ENCODE results near the gene CCT5. TPM values are rescaled to one million over a fixed set of nuclear protein-coding genes. Genes with fewer than 3 reads are reported as not detected.
"Not testable (repeated sequence)": the region's sequence is repeated elsewhere in the genome, so short reads cannot be mapped to it uniquely, and the experiment has no call there.

The CCT5 gene
- total RNA-seq, 2 donors from 2014 or later = 110 to 135 TPM

DNA sequence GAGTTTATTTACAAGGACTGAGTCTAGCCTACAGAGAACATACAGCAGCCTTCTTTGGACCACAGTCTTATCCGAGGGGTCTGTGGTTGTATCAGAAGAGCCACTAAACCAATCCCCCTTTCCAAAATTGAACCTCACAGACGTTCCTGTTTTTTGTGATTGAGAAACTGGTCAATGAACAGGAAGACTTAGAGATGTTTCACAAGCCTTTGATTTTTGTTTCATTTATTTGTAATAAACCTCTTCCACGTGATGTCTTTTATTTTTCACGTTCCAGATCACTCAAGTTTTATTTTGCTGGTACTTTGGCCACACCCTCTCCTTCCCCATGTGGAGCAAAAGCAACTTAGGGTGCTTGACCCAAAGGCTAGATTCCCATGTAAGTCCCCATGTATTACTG lies 16.1 kb downstream of the CCT5 start:
- TF ChIP-seq, protein P1, sequence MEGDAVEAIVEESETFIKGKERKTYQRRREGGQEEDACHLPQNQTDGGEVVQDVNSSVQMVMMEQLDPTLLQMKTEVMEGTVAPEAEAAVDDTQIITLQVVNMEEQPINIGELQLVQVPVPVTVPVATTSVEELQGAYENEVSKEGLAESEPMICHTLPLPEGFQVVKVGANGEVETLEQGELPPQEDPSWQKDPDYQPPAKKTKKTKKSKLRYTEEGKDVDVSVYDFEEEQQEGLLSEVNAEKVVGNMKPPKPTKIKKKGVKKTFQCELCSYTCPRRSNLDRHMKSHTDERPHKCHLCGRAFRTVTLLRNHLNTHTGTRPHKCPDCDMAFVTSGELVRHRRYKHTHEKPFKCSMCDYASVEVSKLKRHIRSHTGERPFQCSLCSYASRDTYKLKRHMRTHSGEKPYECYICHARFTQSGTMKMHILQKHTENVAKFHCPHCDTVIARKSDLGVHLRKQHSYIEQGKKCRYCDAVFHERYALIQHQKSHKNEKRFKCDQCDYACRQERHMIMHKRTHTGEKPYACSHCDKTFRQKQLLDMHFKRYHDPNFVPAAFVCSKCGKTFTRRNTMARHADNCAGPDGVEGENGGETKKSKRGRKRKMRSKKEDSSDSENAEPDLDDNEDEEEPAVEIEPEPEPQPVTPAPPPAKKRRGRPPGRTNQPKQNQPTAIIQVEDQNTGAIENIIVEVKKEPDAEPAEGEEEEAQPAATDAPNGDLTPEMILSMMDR (IDR thresholded peaks at IDR 0.05) = no peak
- no peak overlapping the region for H3K27ac ChIP-seq
- peaks cover 21% of the 10 kb centered on the region for H3K36me3 ChIP-seq
- ATAC-seq (ENCODE audit: insufficient number of reproducible peaks, low FRiP score, low read depth) (no peak), DNase-seq (ENCODE audit: low spot score) (no peak)
- no peaks in the 10 kb centered on the region for H3K27me3 ChIP-seq (replicated peaks; ENCODE audit: insufficient read depth)
- no peaks in the 10 kb centered on the region for H3K9me3 ChIP-seq
- no peaks in the 10 kb centered on the region for H3K4me1 ChIP-seq (ENCODE audit: control insufficient read depth in 1 of 2, low read depth in 2 of 2)
- H3K4me3 ChIP-seq = no peak overlapping the region

DNA sequence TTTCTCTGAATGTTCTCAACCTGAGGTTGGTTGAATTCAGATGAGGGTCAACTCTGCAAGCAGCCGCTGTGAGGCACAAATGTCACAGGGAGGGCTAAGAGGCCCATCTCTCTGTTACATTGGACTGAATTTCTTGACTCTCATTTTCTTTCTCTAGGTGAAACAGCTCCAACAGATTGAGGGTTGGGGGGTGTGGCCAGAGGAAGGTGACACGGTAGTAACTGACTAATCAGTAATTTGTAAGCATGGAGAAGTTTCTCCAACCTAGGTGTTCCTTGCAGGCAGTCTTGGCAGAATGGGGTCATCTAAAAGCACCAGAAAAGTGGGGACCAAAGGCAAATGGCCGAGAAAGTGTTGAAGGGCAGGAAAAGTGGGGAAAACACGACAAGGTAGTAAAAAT lies 16.8 kb downstream of the CCT5 start:
- no peaks in the 10 kb centered on the region for H3K9me3 ChIP-seq
- TF ChIP-seq, protein P1 (IDR thresholded peaks at IDR 0.05) = no peak
- DNase-seq (ENCODE audit: low spot score) = no peak
- H3K27ac ChIP-seq = no peak overlapping the region
- no peaks in the 10 kb centered on the region for H3K27me3 ChIP-seq (replicated peaks; ENCODE audit: insufficient read depth)
- H3K36me3 ChIP-seq = peaks cover 21% of the 10 kb centered on the region
- H3K4me3 ChIP-seq = no peak overlapping the region
- no peaks in the 10 kb centered on the region for H3K4me1 ChIP-seq (ENCODE audit: control insufficient read depth in 1 of 2, low read depth in 2 of 2)
- ATAC-seq (ENCODE audit: insufficient number of reproducible peaks, low FRiP score, low read depth) = no peak

DNA sequence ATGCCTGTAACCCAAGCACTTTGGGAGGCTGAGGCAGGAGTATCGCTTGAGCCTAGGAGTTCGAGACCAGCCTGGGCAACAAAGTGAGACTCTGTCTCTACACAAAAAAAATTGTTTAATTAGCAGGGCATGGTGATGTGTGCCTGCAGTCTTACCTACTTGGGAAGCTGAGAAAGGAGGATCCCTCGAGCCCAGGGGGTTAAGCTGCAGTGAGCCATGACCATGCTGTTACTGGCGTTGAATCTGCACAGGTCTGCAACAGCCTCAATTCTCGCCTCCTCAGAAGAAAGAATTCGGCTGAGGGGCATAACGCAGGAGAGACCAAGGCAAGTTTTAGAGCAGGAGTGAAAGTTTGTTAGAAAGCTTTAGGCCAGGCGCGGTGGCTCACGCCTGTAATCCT lies 18.0 kb downstream of the CCT5 start:
- Histone ChIP-seq H3K4me1 (ENCODE audit: control insufficient read depth in 1 of 2, low read depth in 2 of 2) (no peaks in the 10 kb centered on the region), H3K4me3 (no peak overlapping the region), H3K27me3 (replicated peaks; ENCODE audit: insufficient read depth) (no peaks in the 10 kb centered on the region), H3K27ac (no peak overlapping the region), H3K9me3 (no peaks in the 10 kb centered on the region), H3K36me3 (peaks cover 13% of the 10 kb centered on the region)
- no peak for ATAC-seq (ENCODE audit: insufficient number of reproducible peaks, low FRiP score, low read depth)
- no peak for DNase-seq (ENCODE audit: low spot score)
- TF ChIP-seq, protein P1 (IDR thresholded peaks at IDR 0.05) = no peak

DNA sequence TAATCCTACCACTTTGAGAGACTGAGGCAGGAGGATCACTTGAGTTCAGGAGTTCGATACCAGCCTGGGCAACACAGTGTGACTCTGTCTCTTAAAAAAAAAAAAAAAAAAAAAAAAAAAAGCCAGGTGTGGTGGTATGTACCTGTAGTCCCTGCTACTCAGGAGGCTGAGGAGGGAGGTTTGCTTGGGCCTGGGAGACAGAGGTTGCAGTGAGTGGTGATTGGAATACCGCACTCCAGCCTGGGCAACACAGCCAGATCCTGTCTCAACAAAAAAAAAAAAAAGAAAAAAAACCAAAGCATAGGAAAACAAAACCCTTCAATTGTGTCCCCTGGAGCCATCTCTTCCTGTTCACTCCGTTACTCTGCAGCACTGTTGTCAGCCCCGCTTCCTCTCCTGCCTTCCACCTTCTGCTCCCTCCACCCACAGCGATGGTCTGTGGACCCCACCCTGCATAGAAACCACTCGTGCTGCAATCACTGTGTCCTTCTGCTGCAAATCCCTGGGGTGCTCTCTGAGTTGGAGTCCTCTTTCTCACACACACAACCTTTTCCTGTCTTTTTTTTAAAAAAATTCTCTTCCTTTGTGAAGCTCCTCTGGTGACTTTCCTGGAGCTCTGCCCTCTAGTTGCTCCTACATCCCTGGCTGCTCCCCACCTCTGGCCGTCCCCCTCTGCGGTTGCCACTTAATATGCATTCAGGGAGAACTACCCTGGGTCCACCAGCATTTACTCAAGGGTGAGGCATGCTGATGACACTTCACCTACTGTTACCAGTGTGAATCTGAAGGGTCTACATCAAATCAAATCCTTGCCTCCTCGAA lies 22.2 kb downstream of the CCT5 start:
- Histone ChIP-seq H3K27me3 (replicated peaks; ENCODE audit: insufficient read depth) (no peaks in the 10 kb centered on the region), H3K4me1 (ENCODE audit: control insufficient read depth in 1 of 2, low read depth in 2 of 2) (no peaks in the 10 kb centered on the region), H3K4me3 (no peak overlapping the region), H3K27ac (no peak overlapping the region), H3K36me3 (no peaks in the 10 kb centered on the region), H3K9me3 (no peaks in the 10 kb centered on the region)
- ATAC-seq (ENCODE audit: insufficient number of reproducible peaks, low FRiP score, low read depth) (no peak), DNase-seq (ENCODE audit: low spot score) (no peak)
- TF ChIP-seq, protein P1 (IDR thresholded peaks at IDR 0.05) = no peak

DNA sequence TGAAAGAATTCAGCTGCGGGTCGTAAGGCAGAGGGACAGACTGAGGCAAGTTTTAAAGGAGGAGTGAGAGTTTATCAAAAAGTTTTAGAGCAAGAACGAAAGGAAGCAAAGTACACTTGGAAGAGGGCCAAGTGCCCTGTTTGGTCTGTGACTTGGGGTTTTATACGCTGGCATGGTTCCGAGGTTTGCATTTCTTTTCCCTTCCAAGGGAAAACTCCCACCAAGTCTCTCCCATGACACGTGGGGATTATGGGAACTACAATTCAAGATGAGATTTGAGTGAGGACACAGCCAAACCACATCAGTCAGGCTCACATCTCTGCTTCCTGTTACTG lies 22.8 kb downstream of the CCT5 start:
- not testable (repeated sequence) for H3K27ac ChIP-seq; H3K4me3 ChIP-seq; H3K4me1 ChIP-seq (ENCODE audit: control insufficient read depth in 1 of 2, low read depth in 2 of 2); H3K36me3 ChIP-seq; ATAC-seq (ENCODE audit: insufficient number of reproducible peaks, low FRiP score, low read depth); H3K9me3 ChIP-seq; DNase-seq (ENCODE audit: low spot score); H3K27me3 ChIP-seq (replicated peaks; ENCODE audit: insufficient read depth)

DNA sequence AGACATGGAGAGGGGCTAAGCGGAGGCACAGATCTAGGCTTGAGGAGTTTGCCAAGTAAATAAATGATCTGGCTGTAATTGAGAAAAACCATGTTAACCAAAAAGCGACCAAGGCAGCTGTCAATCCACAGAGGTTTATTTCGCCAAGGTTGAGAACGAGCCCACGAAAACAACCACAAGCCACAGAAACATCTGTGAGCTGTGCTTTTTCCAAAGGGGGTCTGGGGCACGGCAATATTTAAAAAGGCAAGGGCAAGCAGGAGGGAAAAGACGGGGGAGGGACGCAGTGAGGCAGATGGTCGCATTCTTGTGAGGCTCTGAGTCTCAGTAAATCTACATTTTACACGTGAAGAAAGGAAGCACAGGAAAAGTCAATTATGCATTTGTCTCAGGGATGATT lies 25.4 kb downstream of the CCT5 start:
- H3K4me3 ChIP-seq = no peak overlapping the region
- ATAC-seq (ENCODE audit: insufficient number of reproducible peaks, low FRiP score, low read depth) (no peak), DNase-seq (ENCODE audit: low spot score) (no peak)
- TF ChIP-seq, protein P1 (IDR thresholded peaks at IDR 0.05) = no peak
- H3K27me3 ChIP-seq (replicated peaks; ENCODE audit: insufficient read depth) = no peaks in the 10 kb centered on the region
- H3K9me3 ChIP-seq = no peaks in the 10 kb centered on the region
- H3K36me3 ChIP-seq = no peaks in the 10 kb centered on the region
- no peaks in the 10 kb centered on the region for H3K4me1 ChIP-seq (ENCODE audit: control insufficient read depth in 1 of 2, low read depth in 2 of 2)
- H3K27ac ChIP-seq = no peak overlapping the region

All from thoracic aorta (tissue), 2 donors.